ENCODE data around the gene PHACTR1.

Gene PHACTR1
- 0.17 to 2.7 (median 0.35) reads per million in 3 donors for total RNA-seq

DNA sequence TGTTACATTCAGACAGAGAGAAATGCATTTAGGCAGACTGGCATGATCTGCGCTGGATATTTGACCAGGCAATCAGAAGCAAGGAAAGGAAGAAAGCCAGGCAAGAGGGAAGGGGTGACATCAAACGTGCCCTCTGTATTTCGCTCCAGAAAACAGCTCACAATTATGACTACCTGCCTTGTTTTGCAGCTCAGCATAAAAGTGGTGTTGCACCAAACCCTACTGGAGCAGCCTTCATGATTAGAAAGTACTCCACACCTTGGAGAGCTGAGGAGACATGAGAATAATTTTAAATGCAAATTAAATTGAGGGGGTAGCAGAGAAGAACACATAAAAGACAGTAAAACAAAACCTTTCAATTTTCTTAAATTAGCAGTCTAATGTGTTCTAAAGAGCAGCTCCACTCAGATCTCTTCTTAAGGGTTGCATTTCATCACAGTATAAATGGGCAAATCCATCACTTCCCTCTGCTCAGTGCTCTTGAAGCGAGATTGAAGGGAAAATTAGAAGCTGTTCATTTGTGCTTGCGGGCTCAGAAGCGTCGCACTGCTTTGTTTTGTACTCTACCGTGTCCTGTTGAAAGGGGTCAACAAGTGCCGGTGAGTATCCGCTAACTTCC, at the start of gene PHACTR1:
Gene PHACTR1 (plus strand): TSS at position 470 of the 619 bp plus-strand sequence.
- no peaks in the 10 kb centered on the region for H3K27me3 ChIP-seq (replicated peaks; ENCODE audit: control insufficient read depth, insufficient read depth, low read length, poor library complexity, severe bottlenecking)
- no peaks in the 10 kb centered on the region for H3K36me3 ChIP-seq (ENCODE audit: control insufficient read depth, insufficient read depth, low read length)
- H3K9me3 ChIP-seq (ENCODE audit: control insufficient read depth, low read length), result no peaks in the 10 kb centered on the region
- no peak for DNase-seq
- no peaks in the 10 kb centered on the region for H3K4me1 ChIP-seq (ENCODE audit: control insufficient read depth, insufficient read depth, low read length, poor library complexity, severe bottlenecking)
- H3K4me3 ChIP-seq (ENCODE audit: insufficient read depth, low read depth, low read length, poor library complexity, severe bottlenecking), result no peak within 1 kb of the TSS
- no peak within 1 kb of the TSS for H3K27ac ChIP-seq (ENCODE audit: insufficient read depth, low read length, poor library complexity, severe bottlenecking)

DNA sequence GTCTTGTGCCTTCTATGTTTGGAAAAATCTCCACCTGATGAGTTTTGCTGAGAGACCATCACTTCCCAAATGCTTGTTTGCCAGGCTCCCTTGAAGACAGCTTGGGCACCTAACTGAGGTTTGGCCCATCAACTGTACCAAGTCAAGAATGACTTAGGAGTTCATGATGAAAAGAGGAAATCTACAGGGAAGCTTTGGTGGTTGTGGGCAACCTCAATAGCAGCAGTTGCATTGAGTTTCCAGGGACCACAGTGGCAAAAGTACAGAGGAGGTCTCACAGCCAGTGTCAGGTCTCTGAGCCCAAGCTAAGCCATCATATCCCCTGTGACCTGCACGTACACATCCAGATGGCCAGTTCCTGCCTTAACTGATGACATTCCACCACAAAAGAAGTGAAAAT, 49.7 kb upstream of the PHACTR1 start:
- H3K27me3 ChIP-seq (replicated peaks; ENCODE audit: control insufficient read depth, insufficient read depth, low read length, poor library complexity, severe bottlenecking), result no peaks in the 10 kb centered on the region
- no peak for DNase-seq
- H3K9me3 ChIP-seq (ENCODE audit: control insufficient read depth, low read length), result no peaks in the 10 kb centered on the region
- H3K4me1 ChIP-seq (ENCODE audit: control insufficient read depth, insufficient read depth, low read length, poor library complexity, severe bottlenecking), result no peaks in the 10 kb centered on the region
- no peak overlapping the region for H3K4me3 ChIP-seq (ENCODE audit: insufficient read depth, low read depth, low read length, poor library complexity, severe bottlenecking)
- no peaks in the 10 kb centered on the region for H3K36me3 ChIP-seq (ENCODE audit: control insufficient read depth, insufficient read depth, low read length)
- H3K27ac ChIP-seq (ENCODE audit: insufficient read depth, low read length, poor library complexity, severe bottlenecking), result no peak overlapping the region

DNA sequence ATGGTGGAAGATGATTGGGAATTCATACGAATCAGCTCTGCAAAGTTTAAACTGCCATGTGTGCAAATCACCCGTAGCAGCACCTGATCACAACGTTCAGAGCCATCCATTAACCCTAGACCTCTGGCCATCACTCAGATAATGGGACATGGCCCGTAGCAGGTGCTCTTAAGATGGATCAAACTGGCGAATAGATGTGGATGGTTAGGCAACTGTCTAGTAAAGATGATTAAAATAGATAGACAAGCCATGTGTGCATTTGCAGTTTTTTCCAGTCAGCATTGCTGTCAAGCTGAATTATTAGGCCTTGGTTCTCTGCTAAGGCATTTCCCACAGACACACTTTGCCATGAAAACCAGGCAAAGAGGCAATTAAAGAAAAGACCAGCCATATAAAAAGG, 40.6 kb upstream of the PHACTR1 start:
- no peak for DNase-seq
- Histone ChIP-seq H3K4me3 (ENCODE audit: insufficient read depth, low read depth, low read length, poor library complexity, severe bottlenecking) (no peak overlapping the region), H3K9me3 (ENCODE audit: control insufficient read depth, low read length) (no peaks in the 10 kb centered on the region)

DNA sequence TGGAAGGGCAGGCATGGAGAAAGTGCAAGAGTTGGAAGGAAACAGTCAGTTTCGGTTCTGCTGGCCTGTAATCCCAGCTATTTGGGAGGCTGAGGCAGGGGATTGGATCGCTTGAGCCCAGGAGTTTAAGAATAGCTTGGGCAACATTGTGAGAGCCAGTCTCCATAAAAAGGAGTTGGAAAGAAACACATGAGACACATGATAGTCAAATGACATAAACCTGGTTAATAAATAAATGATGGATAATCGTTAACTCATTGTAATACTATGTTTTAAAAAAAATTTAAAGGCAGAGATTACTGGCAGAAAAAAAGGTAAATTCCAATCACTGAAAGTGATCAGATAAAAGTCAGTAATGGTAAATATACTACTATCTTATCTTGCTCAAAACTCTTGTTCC, 37.2 kb upstream of the PHACTR1 start:
- Histone ChIP-seq H3K4me3 (ENCODE audit: insufficient read depth, low read depth, low read length, poor library complexity, severe bottlenecking) (no peak overlapping the region), H3K9me3 (ENCODE audit: control insufficient read depth, low read length) (no peaks in the 10 kb centered on the region), H3K27me3 (replicated peaks; ENCODE audit: control insufficient read depth, insufficient read depth, low read length, poor library complexity, severe bottlenecking) (no peaks in the 10 kb centered on the region), H3K27ac (ENCODE audit: insufficient read depth, low read length, poor library complexity, severe bottlenecking) (no peak overlapping the region), H3K4me1 (ENCODE audit: control insufficient read depth, insufficient read depth, low read length, poor library complexity, severe bottlenecking) (no peaks in the 10 kb centered on the region), H3K36me3 (ENCODE audit: control insufficient read depth, insufficient read depth, low read length) (no peaks in the 10 kb centered on the region)
- DNase-seq, result no peak

More for the DNA sequence above, 40.6 kb upstream of the PHACTR1 start:
- Histone ChIP-seq H3K4me1 (ENCODE audit: control insufficient read depth, insufficient read depth, low read length, poor library complexity, severe bottlenecking) (no peaks in the 10 kb centered on the region), H3K36me3 (ENCODE audit: control insufficient read depth, insufficient read depth, low read length) (no peaks in the 10 kb centered on the region), H3K27ac (ENCODE audit: insufficient read depth, low read length, poor library complexity, severe bottlenecking) (no peak overlapping the region), H3K27me3 (replicated peaks; ENCODE audit: control insufficient read depth, insufficient read depth, low read length, poor library complexity, severe bottlenecking) (no peaks in the 10 kb centered on the region)

DNA sequence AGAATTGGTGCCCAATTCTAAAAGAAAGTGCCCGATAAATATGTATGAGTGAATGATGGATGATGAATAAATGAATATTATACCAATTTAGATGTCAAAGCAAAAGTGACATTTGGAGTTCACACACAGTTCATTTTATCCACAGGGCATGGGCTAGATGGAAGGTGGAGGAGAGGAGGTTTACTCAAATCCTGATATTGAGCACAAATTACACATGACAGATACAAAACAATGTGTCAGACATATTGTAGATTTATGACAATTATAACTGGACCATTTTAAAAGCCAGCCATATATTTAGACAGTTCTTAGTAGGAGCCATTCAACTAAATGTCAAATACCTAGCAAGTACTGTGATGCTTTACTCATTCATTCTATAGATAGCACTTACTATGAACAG, 23.4 kb upstream of the PHACTR1 start:
- no peak overlapping the region for H3K27ac ChIP-seq (ENCODE audit: insufficient read depth, low read length, poor library complexity, severe bottlenecking)
- no peaks in the 10 kb centered on the region for H3K36me3 ChIP-seq (ENCODE audit: control insufficient read depth, insufficient read depth, low read length)
- H3K4me1 ChIP-seq (ENCODE audit: control insufficient read depth, insufficient read depth, low read length, poor library complexity, severe bottlenecking), result no peaks in the 10 kb centered on the region
- no peak for DNase-seq
- H3K4me3 ChIP-seq (ENCODE audit: insufficient read depth, low read depth, low read length, poor library complexity, severe bottlenecking), result no peak overlapping the region
- no peaks in the 10 kb centered on the region for H3K27me3 ChIP-seq (replicated peaks; ENCODE audit: control insufficient read depth, insufficient read depth, low read length, poor library complexity, severe bottlenecking)
- no peaks in the 10 kb centered on the region for H3K9me3 ChIP-seq (ENCODE audit: control insufficient read depth, low read length)

DNA sequence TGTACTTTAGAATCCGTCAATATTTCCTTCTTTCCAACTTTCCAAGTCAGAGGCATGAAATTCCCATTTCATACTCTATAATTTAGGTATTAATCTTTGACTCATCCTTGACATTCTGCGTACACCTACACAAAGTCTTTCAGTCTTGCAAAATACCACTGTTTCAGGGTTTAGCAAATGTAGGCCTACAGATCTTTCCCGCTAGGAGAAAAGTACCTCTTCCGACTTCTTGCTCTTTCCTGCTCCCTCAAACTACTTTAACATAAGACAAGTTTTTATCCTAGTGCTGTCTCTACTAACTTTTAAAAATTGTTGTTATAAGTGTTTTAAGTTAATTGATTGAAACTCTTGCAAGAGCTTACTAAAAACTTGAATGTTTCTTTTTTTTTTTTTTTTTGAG, 18.3 kb upstream of the PHACTR1 start:
- no peak for DNase-seq
- H3K9me3 ChIP-seq (ENCODE audit: control insufficient read depth, low read length), result no peaks in the 10 kb centered on the region
- no peaks in the 10 kb centered on the region for H3K36me3 ChIP-seq (ENCODE audit: control insufficient read depth, insufficient read depth, low read length)
- H3K4me1 ChIP-seq (ENCODE audit: control insufficient read depth, insufficient read depth, low read length, poor library complexity, severe bottlenecking), result no peaks in the 10 kb centered on the region
- no peak overlapping the region for H3K4me3 ChIP-seq (ENCODE audit: insufficient read depth, low read depth, low read length, poor library complexity, severe bottlenecking)
- no peak overlapping the region for H3K27ac ChIP-seq (ENCODE audit: insufficient read depth, low read length, poor library complexity, severe bottlenecking)
- no peaks in the 10 kb centered on the region for H3K27me3 ChIP-seq (replicated peaks; ENCODE audit: control insufficient read depth, insufficient read depth, low read length, poor library complexity, severe bottlenecking)

DNA sequence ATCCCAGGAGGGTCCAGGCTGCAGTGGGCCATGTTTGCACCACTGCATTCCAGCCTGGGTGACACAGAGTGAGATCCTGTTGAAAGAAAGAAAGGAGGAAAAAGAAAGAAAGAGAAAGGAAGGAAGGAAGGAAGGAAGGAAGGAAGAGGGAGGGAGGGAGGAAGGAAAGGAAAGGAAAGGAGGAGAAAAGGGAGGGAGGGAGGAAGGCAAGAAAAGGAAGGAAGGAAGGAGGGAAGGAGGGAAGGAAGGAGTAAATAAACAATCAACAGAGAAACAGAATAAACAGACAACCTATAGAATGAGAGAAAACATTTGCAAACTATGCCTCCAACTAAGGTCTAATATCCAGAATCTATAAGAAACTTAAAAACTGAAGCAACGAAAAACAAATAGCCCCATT, 11.6 kb upstream of the PHACTR1 start:
- no peak overlapping the region for H3K27ac ChIP-seq (ENCODE audit: insufficient read depth, low read length, poor library complexity, severe bottlenecking)

DNA sequence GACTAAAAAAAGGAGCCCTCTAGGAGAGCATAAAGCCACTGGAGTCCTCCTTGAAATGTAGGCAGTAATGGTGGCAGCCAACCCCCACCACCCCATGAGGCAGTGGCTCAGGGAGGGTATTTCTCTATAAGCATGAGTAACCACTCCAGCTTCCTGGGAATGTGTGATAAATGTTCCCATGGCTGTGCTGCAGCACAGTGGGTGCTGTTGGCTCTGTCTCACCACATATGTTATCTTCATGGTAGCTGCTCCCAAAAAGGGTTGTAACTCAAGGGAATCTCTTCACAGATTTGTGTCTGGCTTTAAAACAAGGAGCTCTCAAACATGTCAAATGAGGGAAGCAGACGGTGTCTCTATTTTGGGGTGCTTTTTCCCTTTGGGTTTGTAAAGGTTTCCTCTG, 7.5 kb upstream of the PHACTR1 start:
- H3K27ac ChIP-seq (ENCODE audit: insufficient read depth, low read length, poor library complexity, severe bottlenecking), result no peak overlapping the region
- H3K27me3 ChIP-seq (replicated peaks; ENCODE audit: control insufficient read depth, insufficient read depth, low read length, poor library complexity, severe bottlenecking), result no peaks in the 10 kb centered on the region
- DNase-seq, result no peak
- H3K4me3 ChIP-seq (ENCODE audit: insufficient read depth, low read depth, low read length, poor library complexity, severe bottlenecking), result no peak overlapping the region
- H3K9me3 ChIP-seq (ENCODE audit: control insufficient read depth, low read length), result no peaks in the 10 kb centered on the region
- H3K4me1 ChIP-seq (ENCODE audit: control insufficient read depth, insufficient read depth, low read length, poor library complexity, severe bottlenecking), result no peaks in the 10 kb centered on the region
- no peaks in the 10 kb centered on the region for H3K36me3 ChIP-seq (ENCODE audit: control insufficient read depth, insufficient read depth, low read length)

More for the DNA sequence above, 11.6 kb upstream of the PHACTR1 start:
- Histone ChIP-seq H3K4me1 (ENCODE audit: control insufficient read depth, insufficient read depth, low read length, poor library complexity, severe bottlenecking) (no peaks in the 10 kb centered on the region), H3K9me3 (ENCODE audit: control insufficient read depth, low read length) (no peaks in the 10 kb centered on the region), H3K36me3 (ENCODE audit: control insufficient read depth, insufficient read depth, low read length) (no peaks in the 10 kb centered on the region), H3K4me3 (ENCODE audit: insufficient read depth, low read depth, low read length, poor library complexity, severe bottlenecking) (no peak overlapping the region), H3K27me3 (replicated peaks; ENCODE audit: control insufficient read depth, insufficient read depth, low read length, poor library complexity, severe bottlenecking) (no peaks in the 10 kb centered on the region)
- DNase-seq, result no peak

DNA sequence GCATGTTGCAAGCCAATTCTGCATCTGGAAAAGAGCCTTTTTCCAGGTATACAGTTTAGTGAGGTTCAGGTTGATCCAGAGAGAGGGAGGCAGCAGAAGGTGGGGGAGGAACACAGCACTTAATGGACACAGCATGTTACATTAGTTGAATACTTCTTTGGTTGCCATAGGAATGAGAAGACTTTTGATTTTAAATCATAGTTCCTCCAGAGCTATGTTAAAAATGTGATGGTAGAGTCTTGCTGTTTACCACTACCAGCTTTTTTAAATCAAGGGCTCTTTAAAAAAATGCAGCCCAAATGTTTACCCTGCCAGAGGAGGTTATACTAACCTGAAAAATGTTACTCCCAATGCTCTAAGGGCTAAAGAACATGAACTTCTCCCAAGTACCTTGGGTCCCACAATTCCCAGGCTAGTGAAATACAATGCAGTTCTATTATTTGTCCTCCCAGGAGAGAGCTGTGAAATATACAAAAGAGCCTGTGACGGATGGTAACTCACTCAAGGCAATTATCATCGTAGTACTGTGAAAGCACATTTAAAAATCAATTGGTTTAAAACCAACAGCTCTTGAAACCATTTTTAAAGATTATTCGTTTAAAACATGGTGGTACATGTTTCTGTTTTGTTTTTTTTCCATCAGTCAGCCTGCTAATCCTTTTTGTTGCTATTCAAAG, 6.9 kb upstream of the PHACTR1 start:
- no peak overlapping the region for H3K27ac ChIP-seq (ENCODE audit: insufficient read depth, low read length, poor library complexity, severe bottlenecking)
- DNase-seq, result no peak

DNA sequence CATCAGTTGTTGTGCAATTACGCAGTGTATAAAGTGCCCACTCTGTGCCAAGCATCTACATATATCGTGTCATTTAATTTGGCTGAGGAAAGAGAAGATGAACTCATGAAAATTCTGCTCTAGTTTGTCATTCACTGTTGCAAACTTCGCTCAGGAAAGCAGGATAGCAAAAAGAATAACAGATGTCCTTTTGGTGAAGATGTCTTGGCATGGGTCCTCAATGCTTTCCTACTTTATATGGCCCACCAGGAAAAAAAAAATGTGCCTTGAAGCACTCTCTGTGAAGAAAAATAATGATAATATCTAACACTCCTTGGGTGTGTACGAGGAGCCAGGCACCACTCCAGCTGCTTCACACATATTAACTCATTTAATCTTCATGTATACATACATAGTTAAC, 5.6 kb upstream of the PHACTR1 start:
- H3K9me3 ChIP-seq (ENCODE audit: control insufficient read depth, low read length), result no peaks in the 10 kb centered on the region
- no peaks in the 10 kb centered on the region for H3K36me3 ChIP-seq (ENCODE audit: control insufficient read depth, insufficient read depth, low read length)
- H3K27ac ChIP-seq (ENCODE audit: insufficient read depth, low read length, poor library complexity, severe bottlenecking), result no peak overlapping the region
- no peak overlapping the region for H3K4me3 ChIP-seq (ENCODE audit: insufficient read depth, low read depth, low read length, poor library complexity, severe bottlenecking)
- no peak for DNase-seq
- no peaks in the 10 kb centered on the region for H3K4me1 ChIP-seq (ENCODE audit: control insufficient read depth, insufficient read depth, low read length, poor library complexity, severe bottlenecking)
- no peaks in the 10 kb centered on the region for H3K27me3 ChIP-seq (replicated peaks; ENCODE audit: control insufficient read depth, insufficient read depth, low read length, poor library complexity, severe bottlenecking)

More for the DNA sequence above, 6.9 kb upstream of the PHACTR1 start:
- Histone ChIP-seq H3K27me3 (replicated peaks; ENCODE audit: control insufficient read depth, insufficient read depth, low read length, poor library complexity, severe bottlenecking) (no peaks in the 10 kb centered on the region), H3K4me1 (ENCODE audit: control insufficient read depth, insufficient read depth, low read length, poor library complexity, severe bottlenecking) (no peaks in the 10 kb centered on the region), H3K36me3 (ENCODE audit: control insufficient read depth, insufficient read depth, low read length) (no peaks in the 10 kb centered on the region), H3K4me3 (ENCODE audit: insufficient read depth, low read depth, low read length, poor library complexity, severe bottlenecking) (no peak overlapping the region), H3K9me3 (ENCODE audit: control insufficient read depth, low read length) (no peaks in the 10 kb centered on the region)
